HUES6 (cell line): ENCODE measurements around the gene ALOX15.
"Not testable (repeated sequence)": the region's sequence is repeated elsewhere in the genome, so short reads cannot be mapped to it uniquely, and the experiment has no call there.

Experiments
- H3K27ac ChIP-seq: 2 replicates; pipeline ENCODE4 v1.7.0; 2013; ENCODE audit warnings: low read depth, mild to moderate bottlenecking, low read length, inconsistent platforms
- H3K27me3 ChIP-seq: 2 replicates; pipeline ENCODE4 v1.6.1; 2013; ENCODE audit warnings: low read length; ENCODE audit not compliant: control insufficient read depth, insufficient read depth
- H3K36me3 ChIP-seq: 2 replicates; pipeline ENCODE4 v1.6.1; 2013; ENCODE audit warnings: low read length; ENCODE audit not compliant: control insufficient read depth, insufficient read depth
- H3K4me1 ChIP-seq: 2 replicates; pipeline ENCODE4 v1.6.1; 2013; ENCODE audit warnings: low read length; ENCODE audit not compliant: control insufficient read depth, insufficient read depth
- H3K4me3 ChIP-seq: 2 replicates; pipeline ENCODE4 v1.5.1; 2013; ENCODE audit warnings: low read depth, low read length
- H3K9ac ChIP-seq: one replicate; pipeline ENCODE4 v1.6.1; 2013; ENCODE audit warnings: mild to moderate bottlenecking, low read length
- H3K9me3 ChIP-seq: 2 replicates; pipeline ENCODE4 v1.6.1; 2013; ENCODE audit warnings: low read depth, low read length; ENCODE audit not compliant: control insufficient read depth, insufficient read depth

Gene ALOX15

GRCh38 chr17:4652997-4653396 is 11.5 kb upstream of the ALOX15 start:
- Histone ChIP-seq H3K9ac (no peak overlapping the region), H3K27ac (no peak overlapping the region), H3K9me3 (no peaks in the 10 kb centered on the region), H3K27me3 (no peaks in the 10 kb centered on the region; the same call in 1 of the 2 replicates), H3K36me3 (no peaks in the 10 kb centered on the region), H3K4me3 (no peak overlapping the region), H3K4me1 (no peaks in the 10 kb centered on the region)

- Histone ChIP-seq H3K27ac (no peak overlapping the region), H3K27me3 (peaks cover 22% of the 10 kb centered on the region), H3K4me1 (peaks cover 3% of the 10 kb centered on the region; the same call in 1 of the 2 replicates)
Observed at GRCh38 chr17:4648741-4649140, 7.3 kb upstream of the ALOX15 start.

GRCh38 chr17:4645642-4646041 is 4.2 kb upstream of the ALOX15 start:
- Histone ChIP-seq H3K27me3 (peaks cover 53% of the 10 kb centered on the region), H3K27ac (no peak overlapping the region), H3K9me3 (no peaks in the 10 kb centered on the region), H3K9ac (no peak overlapping the region), H3K36me3 (no peaks in the 10 kb centered on the region), H3K4me3 (no peak overlapping the region), H3K4me1 (peaks cover 10% of the 10 kb centered on the region)

More at GRCh38 chr17:4648741-4649140, 7.3 kb upstream of the ALOX15 start:
- H3K4me3 ChIP-seq = no peak overlapping the region
- no peaks in the 10 kb centered on the region for H3K9me3 ChIP-seq
- H3K9ac ChIP-seq = no peak overlapping the region
- H3K36me3 ChIP-seq = no peaks in the 10 kb centered on the region

- no peak overlapping the region for H3K9ac ChIP-seq
- no peak overlapping the region for H3K27ac ChIP-seq
- H3K27me3 ChIP-seq = peaks cover 69% of the 10 kb centered on the region
- H3K9me3 ChIP-seq = no peaks in the 10 kb centered on the region
- no peak overlapping the region for H3K4me3 ChIP-seq
- H3K36me3 ChIP-seq = no peaks in the 10 kb centered on the region
- H3K4me1 ChIP-seq = peaks cover 12% of the 10 kb centered on the region
Observed at GRCh38 chr17:4643676-4644075, 2.2 kb upstream of the ALOX15 start.

- Histone ChIP-seq H3K36me3 (no peaks in the 10 kb centered on the region), H3K27me3 (peaks cover 80% of the 10 kb centered on the region), H3K27ac (no peak overlapping the region), H3K4me1 (peaks cover 12% of the 10 kb centered on the region), H3K9ac (no peak overlapping the region), H3K9me3 (no peaks in the 10 kb centered on the region), H3K4me3 (no peak overlapping the region)
Observed at GRCh38 chr17:4642286-4642685, 808 bp upstream of the ALOX15 start.

- not testable (repeated sequence) for H3K9ac ChIP-seq, H3K27ac ChIP-seq, H3K36me3 ChIP-seq, H3K9me3 ChIP-seq
- Histone ChIP-seq H3K4me1 (peaks cover 14% of the 10 kb centered on the region), H3K27me3 (peaks cover 90% of the 10 kb centered on the region), H3K4me3 (peak overlapping the region; percentile 50)
Observed at GRCh38 chr17:4640569-4641188, 799 bp downstream of the ALOX15 start.

GRCh38 chr17:4639301-4640059 is 2.0 kb downstream of the ALOX15 start:
- not testable (repeated sequence) for H3K36me3 ChIP-seq, H3K9me3 ChIP-seq, H3K27ac ChIP-seq, H3K9ac ChIP-seq
- Histone ChIP-seq H3K4me3 (peak overlapping the region; percentile 39), H3K4me1 (peaks cover 15% of the 10 kb centered on the region), H3K27me3 (peaks cover 86% of the 10 kb centered on the region)

GRCh38 chr17:4638766-4639165 is 2.7 kb downstream of the ALOX15 start:
- not testable (repeated sequence) for H3K36me3 ChIP-seq, H3K9ac ChIP-seq, H3K27ac ChIP-seq, H3K9me3 ChIP-seq
- Histone ChIP-seq H3K4me3 (peak overlapping the region; percentile 39; the same call in 1 of the 2 replicates), H3K27me3 (peaks cover 81% of the 10 kb centered on the region), H3K4me1 (peaks cover 15% of the 10 kb centered on the region)

GRCh38 chr17:4636474-4637100 is 4.9 kb downstream of the ALOX15 start:
- Histone ChIP-seq H3K4me1 (peaks cover 26% of the 10 kb centered on the region), H3K4me3 (no peak overlapping the region), H3K36me3 (no peaks in the 10 kb centered on the region), H3K27me3 (peaks cover 64% of the 10 kb centered on the region), H3K9ac (no peak overlapping the region), H3K9me3 (peaks cover 4% of the 10 kb centered on the region; the same call in 1 of the 2 replicates), H3K27ac (no peak overlapping the region)

- Histone ChIP-seq H3K36me3 (no peaks in the 10 kb centered on the region), H3K4me1 (peaks cover 27% of the 10 kb centered on the region), H3K4me3 (peak overlapping the region; percentile 20; the same call in 1 of the 2 replicates), H3K9me3 (peaks cover 4% of the 10 kb centered on the region; the same call in 1 of the 2 replicates), H3K9ac (no peak overlapping the region), H3K27ac (no peak overlapping the region), H3K27me3 (peaks cover 60% of the 10 kb centered on the region)
Observed at GRCh38 chr17:4635823-4636375, 5.6 kb downstream of the ALOX15 start.

GRCh38 chr17:4634976-4635375 is 6.5 kb downstream of the ALOX15 start:
- Histone ChIP-seq H3K27me3 (peaks cover 51% of the 10 kb centered on the region), H3K9ac (no peak overlapping the region), H3K27ac (no peak overlapping the region), H3K36me3 (no peaks in the 10 kb centered on the region), H3K4me3 (no peak overlapping the region), H3K9me3 (peaks cover 4% of the 10 kb centered on the region; the same call in 1 of the 2 replicates), H3K4me1 (peaks cover 27% of the 10 kb centered on the region)
